Stimulated activated naive CD8-positive, alpha-beta T cell treated with anti-CD3 and anti-CD28 coated beads, Interleukin-15, Interleukin-2, amounts not matched to agents 100 U/mL and 50 U/mL, for 24 hours (primary cell): ENCODE data around the gene ALB.

ENCODE experiments used
- ATAC-seq: fragments of 150-1000 bp; cut with Tn5 transposase; one replicate; pipeline ENCODE4 v1.10.0; 2021
- DNase-seq: peaks from one replicate; pipeline ENCODE4 v3.0.0; 2021

Gene ALB

GRCh38 chr4:73429826-73430587 is 25.9 kb downstream of the ALB start:
- DNase-seq = no peak
- no peak for ATAC-seq

DNA sequence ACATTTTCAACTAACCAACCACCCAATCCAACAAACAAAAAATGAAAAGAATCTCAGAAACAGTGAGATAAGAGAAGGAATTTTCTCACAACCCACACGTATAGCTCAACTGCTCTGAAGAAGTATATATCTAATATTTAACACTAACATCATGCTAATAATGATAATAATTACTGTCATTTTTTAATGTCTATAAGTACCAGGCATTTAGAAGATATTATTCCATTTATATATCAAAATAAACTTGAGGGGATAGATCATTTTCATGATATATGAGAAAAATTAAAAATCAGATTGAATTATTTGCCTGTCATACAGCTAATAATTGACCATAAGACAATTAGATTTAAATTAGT is 27.7 kb downstream of the ALB start:
- no peak for DNase-seq
- ATAC-seq = no peak

DNA sequence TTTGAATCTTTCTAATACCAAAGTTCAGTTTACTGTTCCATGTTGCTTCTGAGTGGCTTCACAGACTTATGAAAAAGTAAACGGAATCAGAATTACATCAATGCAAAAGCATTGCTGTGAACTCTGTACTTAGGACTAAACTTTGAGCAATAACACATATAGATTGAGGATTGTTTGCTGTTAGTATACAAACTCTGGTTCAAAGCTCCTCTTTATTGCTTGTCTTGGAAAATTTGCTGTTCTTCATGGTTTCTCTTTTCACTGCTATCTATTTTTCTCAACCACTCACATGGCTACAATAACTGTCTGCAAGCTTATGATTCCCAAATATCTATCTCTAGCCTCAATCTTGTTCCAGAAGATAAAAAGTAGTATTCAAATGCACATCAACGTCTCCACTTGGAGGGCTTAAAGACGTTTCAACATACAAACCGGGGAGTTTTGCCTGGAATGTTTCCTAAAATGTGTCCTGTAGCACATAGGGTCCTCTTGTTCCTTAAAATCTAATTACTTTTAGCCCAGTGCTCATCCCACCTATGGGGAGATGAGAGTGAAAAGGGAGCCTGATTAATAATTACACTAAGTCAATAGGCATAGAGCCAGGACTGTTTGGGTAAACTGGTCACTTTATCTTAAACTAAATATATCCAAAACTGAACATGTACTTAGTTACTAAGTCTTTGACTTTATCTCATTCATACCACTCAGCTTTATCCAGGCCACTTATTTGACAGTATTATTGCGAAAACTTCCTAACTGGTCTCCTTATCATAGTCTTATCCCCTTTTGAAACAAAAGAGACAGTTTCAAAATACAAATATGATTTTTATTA is 28.3 kb downstream of the ALB start:
- no peak for ATAC-seq

GRCh38 chr4:73433140-73433539 is 29.1 kb downstream of the ALB start:
- no peak for ATAC-seq

More for the DNA sequence above, 28.3 kb downstream of the ALB start:
- DNase-seq = no peak

DNA sequence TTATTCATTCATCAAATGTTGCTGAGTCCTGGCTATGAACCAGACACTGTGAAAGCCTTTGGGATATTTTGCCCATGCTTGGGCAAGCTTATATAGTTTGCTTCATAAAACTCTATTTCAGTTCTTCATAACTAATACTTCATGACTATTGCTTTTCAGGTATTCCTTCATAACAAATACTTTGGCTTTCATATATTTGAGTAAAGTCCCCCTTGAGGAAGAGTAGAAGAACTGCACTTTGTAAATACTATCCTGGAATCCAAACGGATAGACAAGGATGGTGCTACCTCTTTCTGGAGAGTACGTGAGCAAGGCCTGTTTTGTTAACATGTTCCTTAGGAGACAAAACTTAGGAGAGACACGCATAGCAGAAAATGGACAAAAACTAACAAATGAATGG is 30.2 kb downstream of the ALB start:
- no peak for DNase-seq
- ATAC-seq = no peak

More at GRCh38 chr4:73433140-73433539, 29.1 kb downstream of the ALB start:
- DNase-seq = no peak

- DNase-seq = no peak
- ATAC-seq = no peak
Observed at GRCh38 chr4:73435984-73436383, 31.9 kb downstream of the ALB start, which contains the start of gene AFP. AFP (plus strand) TSS chr4:73436221; CDS start chr4:73436263, 42 bp downstream.

GRCh38 chr4:73436674-73437557 is 32.8 kb downstream of the ALB start:
- ATAC-seq (no peak), DNase-seq (no peak)

GRCh38 chr4:73437558-73437956 is 33.5 kb downstream of the ALB start:
- ATAC-seq (no peak), DNase-seq (no peak)

GRCh38 chr4:73438048-73438447 is 34.0 kb downstream of the ALB start:
- ATAC-seq (no peak), DNase-seq (no peak)

- ATAC-seq = no peak
- DNase-seq = no peak
Observed at GRCh38 chr4:73438582-73439215, 34.6 kb downstream of the ALB start.

GRCh38 chr4:73439445-73439844 is 35.4 kb downstream of the ALB start:
- no peak for DNase-seq
- no peak for ATAC-seq

- DNase-seq (no peak), ATAC-seq (no peak)
Observed at GRCh38 chr4:73439991-73440390, 35.9 kb downstream of the ALB start.

- ATAC-seq (no peak), DNase-seq (no peak)
Observed at GRCh38 chr4:73440653-73441052, 36.6 kb downstream of the ALB start.

GRCh38 chr4:73442275-73442674 is 38.2 kb downstream of the ALB start:
- DNase-seq = no peak
- no peak for ATAC-seq

GRCh38 chr4:73443224-73443623 is 39.1 kb downstream of the ALB start:
- no peak for DNase-seq
- ATAC-seq = no peak

GRCh38 chr4:73445383-73446335 is 41.6 kb downstream of the ALB start:
- no peak for ATAC-seq
- DNase-seq = no peak

DNA sequence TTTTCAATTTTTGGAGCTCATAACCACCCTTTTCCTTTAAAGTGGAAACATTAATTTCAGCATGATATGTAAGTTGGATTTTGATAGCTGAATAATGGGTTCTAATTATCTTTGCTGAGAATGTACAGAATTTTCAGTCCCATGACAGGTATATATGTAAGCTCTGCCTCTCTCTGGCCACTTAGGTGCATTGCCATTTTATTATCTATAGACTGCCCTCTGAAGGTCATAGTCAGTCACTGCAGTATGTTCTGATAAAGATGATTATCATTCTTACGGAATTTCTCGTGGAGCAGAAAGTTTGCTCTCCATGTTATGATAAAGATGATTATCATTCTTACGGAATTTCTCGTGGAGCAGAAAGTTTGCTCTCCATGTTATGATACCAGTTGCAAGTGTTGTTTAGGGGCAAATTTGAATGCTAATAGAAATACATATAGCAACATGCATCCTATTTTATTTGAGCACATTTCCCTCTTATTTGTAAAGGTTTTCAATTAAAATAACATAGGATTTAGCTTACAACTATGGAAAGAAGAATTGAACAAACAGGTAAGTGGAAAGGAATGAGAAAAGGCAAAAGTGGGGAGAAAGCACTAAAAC is 42.4 kb downstream of the ALB start:
- ATAC-seq = peak; percentile 81
- no peak for DNase-seq

DNA sequence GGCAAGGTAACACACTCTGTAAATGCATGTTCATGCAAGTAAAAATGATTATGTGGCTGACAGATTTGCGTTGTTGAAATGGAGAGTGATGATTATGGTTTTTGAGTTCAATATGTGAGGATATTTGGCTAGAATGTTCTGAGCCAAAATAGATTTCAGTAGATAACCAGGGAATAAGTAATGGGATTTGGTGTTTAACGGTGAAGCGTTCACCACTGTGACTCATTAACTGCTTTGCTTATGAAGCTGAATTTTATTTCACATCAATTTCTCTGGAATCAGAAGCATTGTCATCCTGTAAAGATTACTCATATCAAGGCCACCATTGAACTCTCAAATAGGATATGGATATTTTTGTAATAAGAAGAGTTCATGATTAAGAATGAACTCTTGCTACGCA is 43.6 kb downstream of the ALB start:
- ATAC-seq = no peak
- no peak for DNase-seq

DNA sequence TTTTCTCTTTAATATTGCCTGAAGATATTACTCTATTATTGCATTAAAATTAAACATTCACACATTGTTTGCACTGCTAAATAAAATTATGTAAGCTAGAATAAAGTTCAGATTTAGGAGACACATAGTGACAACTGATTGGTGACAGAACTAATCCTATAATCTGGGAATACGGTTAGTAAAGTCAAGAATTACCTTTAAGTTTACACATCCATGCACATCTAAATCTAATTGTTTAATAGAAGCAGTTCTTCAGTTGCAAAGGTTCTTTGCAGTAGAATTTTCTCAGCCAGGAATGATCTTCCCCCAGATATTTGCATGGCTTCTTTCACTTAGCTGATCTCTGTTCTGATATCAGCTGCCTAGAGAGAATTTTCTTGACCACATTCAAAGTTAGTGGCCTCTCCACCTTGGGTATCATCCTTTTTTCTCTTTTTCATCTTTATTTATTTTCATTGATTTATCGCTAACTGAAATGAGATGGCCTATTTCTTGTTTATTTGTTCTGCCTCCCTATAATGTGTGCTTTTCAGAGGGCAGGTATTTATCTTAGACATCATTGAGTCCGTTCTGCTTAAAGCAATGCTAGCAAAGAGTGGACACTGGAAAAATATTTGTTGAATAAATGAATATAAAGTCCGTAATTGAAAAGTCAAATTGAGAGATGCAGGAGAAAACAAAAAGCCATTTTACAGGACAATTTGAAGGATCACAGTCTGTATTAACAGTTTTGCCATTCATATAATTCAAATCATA is 44.5 kb downstream of the ALB start:
- ATAC-seq (no peak), DNase-seq (no peak)
